Loucy (cell line): ENCODE measurements around the gene TERB2.

Source experiments
- H2AFZ ChIP-seq: fragments of 200-600 bp; sonication (generic); 2 replicates; pipeline ENCODE4 v1.6.0; 2016; ENCODE audit warnings: antibody characterized with exemption, mild to moderate bottlenecking, low read length, moderate library complexity
- H3F3A ChIP-seq: fragments of 200-600 bp; 2 replicates; pipeline ENCODE4 v1.6.0; 2016; ENCODE audit warnings: antibody characterized with exemption, low read depth, mild to moderate bottlenecking
- H3K27me3 ChIP-seq: fragments of 200-600 bp; sonication (generic); 2 replicates; pipeline ENCODE4 v1.6.1; 2014; ENCODE audit warnings: low read length, mild to moderate bottlenecking; ENCODE audit not compliant: insufficient read depth, poor library complexity, severe bottlenecking
- H3K36me3 ChIP-seq: fragments of 200-600 bp; sonication (generic); 2 replicates; pipeline ENCODE4 v1.6.1; 2016; ENCODE audit warnings: low read length; ENCODE audit not compliant: insufficient read depth
- H3K4me1 ChIP-seq: fragments of 200-600 bp; sonication (generic); 2 replicates; pipeline ENCODE4 v1.5.1; 2014; ENCODE audit warnings: low read length, mild to moderate bottlenecking; ENCODE audit not compliant: insufficient read depth, poor library complexity, severe bottlenecking
- H3K4me2 ChIP-seq: fragments of 200-600 bp; sonication (generic); 2 replicates; pipeline ENCODE4 v1.6.0; 2014; ENCODE audit warnings: antibody characterized with exemption, low read length, low read depth, mild to moderate bottlenecking; ENCODE audit not compliant: poor library complexity, severe bottlenecking
- H3K4me3 ChIP-seq: fragments of 200-600 bp; sonication (generic); 2 replicates; pipeline ENCODE4 v1.5.1; 2014; ENCODE audit warnings: low read length, mild to moderate bottlenecking, mixed read lengths; ENCODE audit not compliant: poor library complexity, severe bottlenecking
- H3K79me2 ChIP-seq: fragments of 200-600 bp; sonication (generic); 2 replicates; pipeline ENCODE4 v1.6.1; 2014; ENCODE audit warnings: low read length; ENCODE audit not compliant: insufficient read depth
- H3K9ac ChIP-seq: fragments of 200-600 bp; sonication (generic); 2 replicates; pipeline ENCODE4 v1.6.0; 2014; ENCODE audit warnings: mild to moderate bottlenecking, low read depth, low read length, moderate library complexity; ENCODE audit not compliant: poor library complexity, severe bottlenecking
- H3K9me2 ChIP-seq: fragments of 200-600 bp; sonication (generic); replicated peaks from 2 replicates; pipeline ENCODE4 v1.6.1; 2016; ENCODE audit warnings: low read depth, low read length, mixed read lengths
- H3K9me3 ChIP-seq: fragments of 200-600 bp; sonication (generic); 2 replicates; pipeline ENCODE4 v1.6.1; 2014; ENCODE audit warnings: mild to moderate bottlenecking, antibody characterized with exemption, low read length, low read depth; ENCODE audit not compliant: insufficient read depth
- H4K20me1 ChIP-seq: fragments of 200-600 bp; sonication (generic); 2 replicates; pipeline ENCODE4 v1.6.0; 2014; ENCODE audit warnings: antibody characterized with exemption, low read length, mild to moderate bottlenecking; ENCODE audit not compliant: insufficient read depth, poor library complexity, severe bottlenecking
- CTCF ChIP-seq: fragments of 200-600 bp; sonication (generic); conservative IDR thresholded peaks from 2 replicates; pipeline ENCODE4 v1.5.1; 2014; ENCODE audit warnings: mild to moderate bottlenecking, antibody characterized with exemption, low read length
- EZH2phosphoT487 ChIP-seq: fragments of 200-600 bp; IDR thresholded peaks from 2 replicates; pipeline ENCODE4 v1.6.1; 2018; ENCODE audit warnings: antibody characterized with exemption, mild to moderate bottlenecking, moderate library complexity, borderline replicate concordance

Gene TERB2

GRCh38 chr15:45026651-45027190, 70.2 kb downstream of the TERB2 start:
- Histone ChIP-seq H4K20me1 (no peaks in the 10 kb centered on the region), H3K9me3 (peaks cover 6% of the 10 kb centered on the region; the same call in 1 of the 2 replicates), H3K4me1 (peaks cover 33% of the 10 kb centered on the region), H3K27me3 (no peaks in the 10 kb centered on the region), H3K9ac (peak overlapping the region; percentile 41), H3K36me3 (no peaks in the 10 kb centered on the region), H2AFZ (no peak overlapping the region), H3F3A (no peaks in the 10 kb centered on the region), H3K4me2 (peak overlapping the region; percentile 76), H3K9me2 (no peaks in the 10 kb centered on the region), H3K79me2 (peaks cover 36% of the 10 kb centered on the region), H3K4me3 (peak overlapping the region; percentile 67)
- no peak for TF ChIP-seq EZH2phosphoT487
- no peak for TF ChIP-seq CTCF

- Histone ChIP-seq H3K9me2 (no peaks in the 10 kb centered on the region), H3K9me3 (peaks cover 6% of the 10 kb centered on the region; the same call in 1 of the 2 replicates), H3K4me2 (peak overlapping the region; percentile 76), H2AFZ (no peak overlapping the region), H3K4me1 (peaks cover 33% of the 10 kb centered on the region), H3K36me3 (no peaks in the 10 kb centered on the region), H3K4me3 (peak overlapping the region; percentile 67), H3F3A (no peaks in the 10 kb centered on the region), H3K9ac (peak overlapping the region; percentile 41), H3K79me2 (peaks cover 36% of the 10 kb centered on the region), H3K27me3 (no peaks in the 10 kb centered on the region), H4K20me1 (no peaks in the 10 kb centered on the region)
- TF ChIP-seq CTCF (no peak), EZH2phosphoT487 (no peak)
Observed at GRCh38 chr15:45027220-45027619, 70.7 kb downstream of the TERB2 start.
